ENCODE results near the gene PACSIN3. TPM values are rescaled to one million over a fixed set of nuclear protein-coding genes. Genes with fewer than 3 reads are reported as not detected.
A peak's percentile ranks its signal among the peaks of the same experiment; 100 is the strongest.

The PACSIN3 gene
- total RNA-seq, 1 donor from 2014 or later, result 56.4 TPM

- no peak overlapping the region for H3K27ac Mint-ChIP-seq (ENCODE audit: unreplicated experiment)
Observed at GRCh38 chr11:47189100-47189834, 3.0 kb upstream of the PACSIN3 start.

DNA sequence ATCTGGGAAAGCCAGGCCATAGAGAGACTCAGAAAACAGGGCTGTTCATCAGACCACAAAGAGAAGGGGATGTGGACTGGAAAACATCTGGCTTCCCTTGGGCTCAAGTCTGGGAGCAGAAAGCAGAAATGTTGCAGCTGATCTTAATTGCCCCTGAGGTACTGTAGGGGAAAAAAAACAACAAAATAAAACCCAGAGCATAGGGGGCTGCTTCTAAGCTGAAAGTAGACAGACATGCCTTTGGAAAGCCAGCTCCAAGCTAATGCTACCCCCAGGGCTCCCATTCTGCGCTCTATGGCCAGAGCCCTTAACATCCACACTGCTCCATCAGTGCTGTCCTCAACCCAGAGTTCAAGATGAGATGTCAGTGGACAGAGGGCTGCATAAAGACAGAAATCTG is 2.0 kb upstream of the PACSIN3 start:
- Mint-ChIP-seq H3K27ac (ENCODE audit: unreplicated experiment) (no peak overlapping the region), H3K27me3 (ENCODE audit: low read depth) (peaks cover 82% of the 10 kb centered on the region), H3K4me1 (peaks cover 25% of the 10 kb centered on the region), H3K4me3 (no peak overlapping the region), H3K9me3 (no peaks in the 10 kb centered on the region), H3K36me3 (ENCODE audit: low read depth) (no peaks in the 10 kb centered on the region)
- TF ChIP-seq CTCF (conservative IDR thresholded peaks at IDR 0.05), result no peak
- DNase-seq (ENCODE audit: low read depth, low spot score), result no peak

More at GRCh38 chr11:47189100-47189834, 3.0 kb upstream of the PACSIN3 start:
- no peaks in the 10 kb centered on the region for H3K9me3 Mint-ChIP-seq
- no peak for DNase-seq (ENCODE audit: low read depth, low spot score)
- peaks cover 32% of the 10 kb centered on the region for H3K4me1 Mint-ChIP-seq
- peaks cover 77% of the 10 kb centered on the region for H3K27me3 Mint-ChIP-seq (ENCODE audit: low read depth)
- no peaks in the 10 kb centered on the region for H3K36me3 Mint-ChIP-seq (ENCODE audit: low read depth)
- TF ChIP-seq CTCF (conservative IDR thresholded peaks at IDR 0.05), result no peak
- H3K4me3 Mint-ChIP-seq, result peak overlapping the region; percentile 7

GRCh38 chr11:47187723-47188122 is 1.5 kb upstream of the PACSIN3 start:
- no peak overlapping the region for H3K27ac Mint-ChIP-seq (ENCODE audit: unreplicated experiment)
- H3K27me3 Mint-ChIP-seq (ENCODE audit: low read depth), result peaks cover 80% of the 10 kb centered on the region
- H3K4me1 Mint-ChIP-seq, result peaks cover 23% of the 10 kb centered on the region
- TF ChIP-seq CTCF (conservative IDR thresholded peaks at IDR 0.05), result no peak
- no peak for DNase-seq (ENCODE audit: low read depth, low spot score)
- H3K4me3 Mint-ChIP-seq, result peak overlapping the region; percentile 88
- no peaks in the 10 kb centered on the region for H3K9me3 Mint-ChIP-seq
- H3K36me3 Mint-ChIP-seq (ENCODE audit: low read depth), result no peaks in the 10 kb centered on the region

DNA sequence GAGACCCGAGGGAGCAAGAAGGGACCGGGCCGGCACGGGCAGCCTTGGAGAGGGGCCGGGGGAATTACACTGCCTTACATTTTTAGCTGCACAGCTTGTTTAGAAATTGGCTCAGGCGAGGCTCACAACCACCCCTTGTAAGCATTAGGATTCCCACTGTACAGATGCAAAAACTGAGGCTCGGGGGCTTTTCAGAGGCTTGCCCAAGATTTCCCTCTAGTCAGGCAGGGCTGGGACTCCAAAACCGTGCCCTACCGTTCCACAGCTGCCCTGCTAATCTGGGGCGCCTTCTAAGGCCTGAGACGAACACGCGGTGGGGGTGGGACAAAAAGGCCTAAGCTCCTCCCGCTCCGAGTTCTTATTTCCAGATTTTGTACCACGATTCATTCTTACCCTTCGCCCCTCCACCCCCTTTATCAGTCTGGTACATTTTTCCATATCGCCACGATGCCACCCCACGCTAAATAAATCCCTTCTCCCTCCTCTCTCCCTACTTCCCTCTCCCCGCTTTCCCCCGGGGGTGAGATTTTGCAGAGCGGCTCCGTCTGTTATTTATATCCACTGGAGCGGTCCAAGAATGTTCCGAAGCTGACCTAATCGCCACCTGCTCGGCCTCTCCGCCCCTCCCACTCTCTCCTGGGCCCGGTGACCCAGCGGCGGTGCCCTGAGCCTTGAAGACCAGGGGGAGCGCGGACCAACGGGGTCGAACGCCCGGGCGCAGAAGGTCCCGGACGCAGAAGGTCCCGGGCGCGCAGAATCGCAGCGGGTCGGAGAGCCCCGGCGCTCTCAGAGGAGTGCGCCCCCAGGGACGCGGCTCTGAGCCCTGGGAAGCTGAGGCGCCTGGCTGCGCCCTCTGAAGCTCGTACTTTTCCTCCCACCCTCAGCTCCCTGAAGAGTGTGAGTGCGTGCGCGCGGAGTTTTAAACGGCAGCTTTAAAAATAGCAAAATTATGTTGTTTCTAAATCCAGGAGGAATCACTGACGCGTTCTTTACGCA is 764 bp upstream of the PACSIN3 start:
- Mint-ChIP-seq H3K36me3 (ENCODE audit: low read depth) (no peaks in the 10 kb centered on the region), H3K27ac (ENCODE audit: unreplicated experiment) (no peak overlapping the region), H3K4me3 (peak overlapping the region; percentile 88), H3K4me1 (peaks cover 23% of the 10 kb centered on the region), H3K27me3 (ENCODE audit: low read depth) (peaks cover 75% of the 10 kb centered on the region), H3K9me3 (no peaks in the 10 kb centered on the region)
- peak; percentile 23 for TF ChIP-seq CTCF (conservative IDR thresholded peaks at IDR 0.05)
- DNase-seq (ENCODE audit: low read depth, low spot score), result peak; percentile 26

GRCh38 chr11:47185305-47186075 is 744 bp downstream of the PACSIN3 start:
- Mint-ChIP-seq H3K4me3 (peak overlapping the region; percentile 85), H3K27ac (ENCODE audit: unreplicated experiment) (peak overlapping the region; percentile 57), H3K4me1 (peaks cover 19% of the 10 kb centered on the region), H3K27me3 (ENCODE audit: low read depth) (peaks cover 63% of the 10 kb centered on the region), H3K36me3 (ENCODE audit: low read depth) (no peaks in the 10 kb centered on the region), H3K9me3 (no peaks in the 10 kb centered on the region)
- TF ChIP-seq CTCF (conservative IDR thresholded peaks at IDR 0.05), result no peak
- no peak for DNase-seq (ENCODE audit: low read depth, low spot score)

Data from neural crest cell (in vitro differentiated cells).